Cardiac fibroblast (primary cell): Measurements from ENCODE around the gene AMZ1.
A peak's percentile ranks its signal among the peaks of the same experiment; 100 is the strongest.

Experiments
- DNase-seq, 2 donors: peaks; one replicate each; pipeline versions ENCODE4 v3.0.0 to v3.0.0-alpha.2; 2010; ENCODE audit warnings: low read depth in 2 of 2
- H3K4me3 ChIP-seq, 2 donors: replicated peaks in 1 of 2; 1 replicate in 1 of 2; 2 replicates in 1 of 2; pipeline ENCODE4 v1.5.1; 2011; ENCODE audit warnings: low read depth in 2 of 2, low read length in 2 of 2, mild to moderate bottlenecking in 2 of 2, moderate library complexity in 1 of 2
- TF ChIP-seq, protein P1 (sequence below): IDR thresholded peaks from one replicate; pipeline ENCODE4 v1.5.1; 2011; ENCODE audit warnings: low read depth, mild to moderate bottlenecking, low read length, inconsistent platforms

Gene AMZ1

DNA sequence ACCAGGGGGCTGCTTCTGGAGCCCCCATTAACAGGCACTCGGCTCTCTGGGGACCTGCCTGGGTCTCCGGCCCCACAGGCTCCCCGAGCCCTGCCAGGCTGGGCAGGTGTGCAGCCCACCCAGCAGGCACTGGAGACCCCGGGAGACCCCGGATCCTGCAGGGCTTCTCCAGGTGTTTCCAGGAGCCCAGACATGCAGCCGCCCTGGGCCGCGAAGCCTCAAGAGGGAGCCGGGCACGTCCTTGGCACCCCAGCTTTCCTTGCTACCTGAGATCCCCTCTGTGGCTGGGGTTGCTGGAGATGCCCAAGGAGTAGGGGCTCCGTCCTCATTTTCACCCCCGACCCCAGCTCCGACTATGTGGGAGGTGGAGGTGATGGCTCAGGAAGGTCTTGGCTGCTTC is 7.7 kb upstream of the AMZ1 start:
- no peak overlapping the region for H3K4me3 ChIP-seq
- no peak for DNase-seq
- TF ChIP-seq, protein P1, sequence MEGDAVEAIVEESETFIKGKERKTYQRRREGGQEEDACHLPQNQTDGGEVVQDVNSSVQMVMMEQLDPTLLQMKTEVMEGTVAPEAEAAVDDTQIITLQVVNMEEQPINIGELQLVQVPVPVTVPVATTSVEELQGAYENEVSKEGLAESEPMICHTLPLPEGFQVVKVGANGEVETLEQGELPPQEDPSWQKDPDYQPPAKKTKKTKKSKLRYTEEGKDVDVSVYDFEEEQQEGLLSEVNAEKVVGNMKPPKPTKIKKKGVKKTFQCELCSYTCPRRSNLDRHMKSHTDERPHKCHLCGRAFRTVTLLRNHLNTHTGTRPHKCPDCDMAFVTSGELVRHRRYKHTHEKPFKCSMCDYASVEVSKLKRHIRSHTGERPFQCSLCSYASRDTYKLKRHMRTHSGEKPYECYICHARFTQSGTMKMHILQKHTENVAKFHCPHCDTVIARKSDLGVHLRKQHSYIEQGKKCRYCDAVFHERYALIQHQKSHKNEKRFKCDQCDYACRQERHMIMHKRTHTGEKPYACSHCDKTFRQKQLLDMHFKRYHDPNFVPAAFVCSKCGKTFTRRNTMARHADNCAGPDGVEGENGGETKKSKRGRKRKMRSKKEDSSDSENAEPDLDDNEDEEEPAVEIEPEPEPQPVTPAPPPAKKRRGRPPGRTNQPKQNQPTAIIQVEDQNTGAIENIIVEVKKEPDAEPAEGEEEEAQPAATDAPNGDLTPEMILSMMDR = no peak

DNA sequence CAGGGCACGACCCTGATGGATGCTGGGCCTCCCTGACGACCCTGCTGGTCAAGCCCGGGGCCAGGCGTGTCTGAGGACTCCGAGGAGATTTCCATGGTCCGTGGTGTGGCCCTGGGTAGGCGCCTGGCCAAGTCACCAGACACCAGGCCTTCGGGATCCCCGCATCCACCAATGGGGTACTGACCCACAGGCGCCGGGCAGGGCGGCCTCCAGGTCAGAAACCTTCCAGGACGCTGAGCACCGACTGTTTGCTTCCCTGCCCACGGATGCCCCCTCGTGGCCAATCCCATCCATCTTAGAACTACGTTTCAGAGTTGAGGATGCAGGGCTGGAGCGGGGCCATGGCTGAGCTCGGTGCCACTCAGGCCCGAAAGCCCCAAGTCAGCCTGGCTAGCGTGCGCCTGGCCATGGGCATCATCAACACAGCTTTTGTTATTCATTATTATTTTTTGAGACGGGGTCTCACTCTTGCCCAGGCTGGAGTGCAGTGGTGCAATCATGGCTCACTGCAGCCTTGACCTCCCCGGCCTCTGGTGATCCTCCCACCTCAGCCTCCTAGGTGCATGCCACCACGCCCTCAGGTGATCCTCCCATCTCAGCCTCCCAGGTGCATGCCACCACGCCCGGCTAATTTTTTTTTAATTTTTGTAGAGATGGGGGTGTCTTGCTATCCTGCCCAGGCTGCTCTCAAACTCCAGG is 7.1 kb upstream of the AMZ1 start:
- H3K4me3 ChIP-seq = no peak overlapping the region
- TF ChIP-seq, protein P1 = peak; percentile 82
- peak; percentile 76 to 80 for DNase-seq

DNA sequence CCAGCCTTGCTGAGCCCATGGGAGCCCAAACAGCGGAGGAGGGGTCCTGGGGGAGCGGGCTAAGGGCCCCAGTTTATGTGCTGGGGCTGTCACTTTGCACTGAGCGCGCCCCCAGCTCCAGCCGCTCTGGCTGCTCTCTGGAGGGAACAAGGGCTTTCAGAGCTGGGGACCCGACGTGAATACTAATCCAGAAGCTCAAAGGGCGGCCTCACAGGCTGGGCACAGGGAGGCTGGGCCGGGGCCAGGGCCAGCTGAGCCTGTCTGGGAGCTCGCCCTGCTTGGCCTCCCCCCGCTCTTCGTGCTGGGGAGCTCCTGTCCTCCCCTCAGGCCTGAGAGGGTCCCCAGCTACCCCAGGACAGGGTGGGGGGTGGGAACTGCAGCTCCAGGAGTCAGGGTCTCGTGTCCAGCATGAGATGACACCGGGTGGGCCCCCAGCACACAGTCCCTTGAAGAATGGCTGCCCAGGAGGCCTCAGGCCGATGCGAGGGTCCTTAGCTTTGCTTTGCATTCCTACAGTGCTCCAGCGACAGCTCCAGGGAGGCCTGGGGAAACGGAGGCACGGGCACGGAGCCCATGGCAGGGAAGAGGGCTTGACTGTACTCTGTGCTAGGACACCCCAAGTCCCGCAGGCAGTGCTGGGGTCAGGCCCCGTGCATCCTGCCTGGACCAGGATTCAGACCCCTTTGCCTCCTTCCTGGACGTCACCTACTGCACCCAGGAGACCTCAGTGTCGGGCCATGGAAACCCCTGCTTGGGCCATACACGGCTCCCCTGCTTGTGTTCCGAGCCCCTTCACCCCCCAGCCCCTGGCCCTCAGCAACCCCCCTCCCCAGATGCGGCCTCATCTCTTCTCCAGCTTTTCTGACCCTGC is 5.8 kb upstream of the AMZ1 start:
- DNase-seq = no peak

DNA sequence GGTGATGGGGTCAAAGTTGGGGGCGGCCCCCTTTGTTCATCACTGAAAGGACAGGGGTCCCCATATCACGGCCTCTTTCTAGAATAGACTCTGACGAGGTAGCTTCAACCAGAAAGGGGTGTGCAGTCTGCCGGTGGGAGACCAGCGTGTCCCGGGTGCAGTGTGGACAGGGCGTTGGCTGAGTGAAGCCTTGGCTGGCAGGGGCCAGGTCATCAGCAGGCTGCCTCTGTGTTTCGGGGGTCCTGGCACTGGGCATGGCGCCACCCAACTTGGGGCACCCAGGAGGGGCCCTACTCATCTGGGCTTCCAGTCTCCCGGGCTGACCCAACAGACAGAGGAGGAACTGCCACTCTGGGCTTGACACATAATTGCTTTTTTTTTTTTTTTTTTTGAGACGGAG is 3.5 kb upstream of the AMZ1 start:
- TF ChIP-seq, protein P1 = no peak
- DNase-seq = no peak
- H3K4me3 ChIP-seq = no peak overlapping the region

More for the DNA sequence above, 5.8 kb upstream of the AMZ1 start:
- H3K4me3 ChIP-seq = no peak overlapping the region
- TF ChIP-seq, protein P1 = no peak

DNA sequence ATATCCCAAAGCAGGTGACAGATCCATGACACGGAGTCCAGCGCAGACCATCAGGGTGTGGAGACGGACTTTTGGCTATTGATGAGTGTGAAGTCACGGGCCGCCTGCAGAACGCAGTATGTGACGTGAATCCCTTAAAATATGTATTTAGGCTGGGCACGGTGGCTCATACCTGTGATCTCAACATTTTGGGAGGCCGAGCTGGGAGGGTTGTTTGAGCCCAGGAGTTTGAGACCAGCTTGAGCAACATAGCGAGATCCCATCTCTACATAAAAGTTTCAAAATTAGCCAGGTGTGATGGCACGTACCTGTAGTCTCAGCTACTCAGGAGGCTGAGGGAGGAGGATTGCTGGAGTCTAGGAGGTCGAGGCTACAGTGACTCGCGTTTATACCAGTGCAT is 1.9 kb upstream of the AMZ1 start:
- no peak overlapping the region for H3K4me3 ChIP-seq
- DNase-seq = no peak
- TF ChIP-seq, protein P1 = no peak

DNA sequence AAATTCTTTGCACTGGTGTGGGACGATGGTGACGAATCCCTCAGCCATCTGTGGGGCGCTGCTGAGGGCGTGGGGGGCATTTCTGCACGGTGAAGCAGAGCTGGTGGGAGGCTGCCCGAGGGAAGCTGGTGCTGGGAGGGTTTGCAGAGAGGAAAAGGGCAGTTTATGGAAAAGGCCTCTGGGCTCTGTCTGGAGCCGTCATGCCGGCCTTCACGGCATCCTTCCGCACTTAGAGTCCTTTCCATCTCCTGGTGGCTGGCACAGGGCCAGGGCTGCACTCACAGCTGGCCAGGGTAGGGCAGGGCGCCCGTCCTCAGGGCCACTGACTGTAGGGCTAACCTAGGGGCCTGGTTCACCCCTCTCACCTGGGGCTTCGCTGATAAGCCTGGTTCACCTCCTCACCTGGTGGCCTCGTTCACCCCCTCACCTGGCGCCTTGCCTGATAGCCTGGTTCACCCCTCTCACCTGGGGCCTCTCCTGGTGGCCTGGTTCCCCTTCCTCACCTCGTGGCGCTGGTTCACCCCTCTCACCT is 598 bp upstream of the AMZ1 start:
- TF ChIP-seq, protein P1 = no peak

More for the DNA sequence above, 598 bp upstream of the AMZ1 start:
- no peak overlapping the region for H3K4me3 ChIP-seq
- peak; percentile 46 for DNase-seq
